HG02798 (cell line): Measurements from ENCODE around the gene ARL6IP1.
A peak's percentile ranks its signal among the peaks of the same experiment; 100 is the strongest.
"Not testable (repeated sequence)": the region's sequence is repeated elsewhere in the genome, so short reads cannot be mapped to it uniquely, and the experiment has no call there.

ENCODE experiments used
- ATAC-seq: cut with Tn5 transposase; IDR thresholded peaks from one replicate; pipeline ENCODE4 v1.9.1; 2021; ENCODE audit warnings: mild to moderate bottlenecking; ENCODE audit not compliant: unreplicated experiment, poor library complexity

ARL6IP1 gene

DNA sequence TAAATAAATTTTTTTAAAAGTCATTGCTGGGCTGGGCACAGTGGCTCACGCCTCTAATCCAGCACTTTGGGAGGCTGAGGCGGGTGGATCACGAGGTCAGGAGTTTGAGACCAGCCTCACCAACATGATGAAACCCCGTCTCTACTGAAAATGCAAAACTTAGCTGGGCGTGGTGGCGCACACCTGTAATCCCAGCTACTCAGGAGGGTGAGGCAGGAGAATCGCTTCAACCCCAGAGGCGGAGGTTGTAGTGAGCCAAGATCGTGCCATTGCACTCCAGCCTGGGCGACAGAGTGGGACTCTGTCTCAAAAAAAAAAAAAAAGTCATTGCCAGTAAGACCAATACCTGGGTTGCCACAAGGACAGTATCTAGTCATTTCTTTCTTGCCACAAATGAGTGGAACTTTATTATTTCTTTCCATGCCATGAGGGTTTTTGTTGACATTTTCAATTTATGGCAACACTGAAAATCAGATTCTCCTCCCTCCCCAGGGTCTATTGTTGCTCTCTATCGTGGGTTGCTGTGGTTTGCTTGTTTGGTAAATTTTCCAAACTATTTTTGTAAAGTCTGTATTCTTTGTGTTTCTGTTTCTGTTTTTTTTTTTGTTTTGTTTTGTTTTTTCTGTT is 30.9 kb downstream of the ARL6IP1 start:
- ATAC-seq = not testable (repeated sequence)

DNA sequence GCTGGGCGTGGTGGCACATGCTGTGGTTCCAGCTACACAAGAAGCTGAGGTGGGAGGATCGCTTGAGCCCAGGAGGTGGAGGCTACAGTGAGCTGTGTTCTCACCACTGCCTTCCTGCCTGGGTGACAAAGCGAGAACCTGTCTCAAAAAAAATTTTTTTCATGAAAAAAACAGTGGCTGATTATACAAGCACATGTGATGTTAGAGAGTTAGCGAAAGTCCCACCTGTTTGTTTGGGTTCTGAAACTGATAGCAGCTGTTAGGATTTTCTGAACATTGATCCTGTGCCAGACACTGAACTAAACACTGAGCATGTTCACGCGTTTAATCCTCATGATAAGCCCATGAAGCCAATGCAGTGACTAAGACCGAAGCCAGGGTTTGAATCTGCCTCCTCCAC is 34.1 kb downstream of the ARL6IP1 start:
- ATAC-seq = peak; percentile 77

DNA sequence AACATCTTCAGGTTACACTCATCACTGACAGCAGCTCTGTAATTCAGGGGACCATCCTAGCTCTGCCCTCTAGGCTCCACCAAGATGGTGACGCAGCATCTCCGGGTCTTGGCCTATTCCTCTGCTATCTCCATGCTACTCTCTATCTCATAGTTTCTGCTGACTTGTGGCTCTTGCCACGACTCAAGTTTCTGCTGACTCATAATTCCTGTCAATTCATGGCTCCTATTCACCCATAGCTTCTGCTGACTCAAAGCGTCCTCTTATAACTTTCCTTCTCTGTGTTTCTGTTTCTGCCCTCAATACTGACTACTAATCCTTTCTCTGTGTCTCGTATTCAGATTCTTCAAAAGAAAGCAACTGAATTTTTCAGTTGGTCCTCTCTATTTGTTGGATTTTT is 38.6 kb downstream of the ARL6IP1 start:
- ATAC-seq = peak; percentile 54

DNA sequence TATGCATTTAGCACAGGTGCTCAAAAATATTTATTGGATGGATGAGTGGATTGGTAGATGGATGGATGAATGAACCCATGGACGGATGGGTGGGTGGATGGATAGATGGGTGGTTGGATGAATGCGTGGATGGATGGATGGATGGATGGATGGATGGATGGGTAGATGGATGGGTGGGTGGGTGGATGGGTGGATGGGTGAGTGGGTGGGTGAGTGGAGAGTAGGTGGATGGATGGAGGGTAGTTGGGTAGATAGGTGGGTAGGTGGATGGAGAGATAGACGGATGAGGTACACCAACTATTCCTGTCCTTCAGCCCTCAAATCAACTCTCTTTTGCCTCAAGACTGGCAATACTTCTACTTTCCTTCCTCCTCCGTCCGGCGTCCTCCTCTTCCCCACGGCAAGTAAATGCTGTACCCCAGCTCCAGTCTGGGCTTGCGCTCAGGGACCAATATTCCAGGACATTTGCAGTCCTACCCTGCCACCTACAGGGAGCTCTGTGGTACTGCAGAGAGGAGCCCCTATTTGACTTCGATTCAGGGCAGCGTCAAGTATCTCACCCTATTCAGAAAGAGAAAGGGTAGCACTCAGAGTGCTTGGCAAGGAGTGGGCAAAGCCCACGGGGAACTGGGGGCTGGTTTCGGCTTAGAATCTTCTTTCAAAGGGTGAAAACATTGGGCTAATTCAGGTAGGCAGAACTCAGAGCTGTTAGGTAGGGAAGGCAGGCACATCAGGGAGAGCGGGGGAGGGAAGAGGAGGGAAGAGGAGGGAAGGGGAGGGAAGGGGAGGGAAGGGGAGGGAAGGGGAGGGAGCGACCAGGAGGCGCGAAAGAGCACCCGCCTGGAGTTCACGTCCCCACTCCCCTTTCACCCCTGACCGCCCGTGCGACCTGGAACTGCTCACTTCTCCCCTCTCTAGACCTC is 41.5 kb downstream of the ARL6IP1 start:
- ATAC-seq = peak; percentile 71

DNA sequence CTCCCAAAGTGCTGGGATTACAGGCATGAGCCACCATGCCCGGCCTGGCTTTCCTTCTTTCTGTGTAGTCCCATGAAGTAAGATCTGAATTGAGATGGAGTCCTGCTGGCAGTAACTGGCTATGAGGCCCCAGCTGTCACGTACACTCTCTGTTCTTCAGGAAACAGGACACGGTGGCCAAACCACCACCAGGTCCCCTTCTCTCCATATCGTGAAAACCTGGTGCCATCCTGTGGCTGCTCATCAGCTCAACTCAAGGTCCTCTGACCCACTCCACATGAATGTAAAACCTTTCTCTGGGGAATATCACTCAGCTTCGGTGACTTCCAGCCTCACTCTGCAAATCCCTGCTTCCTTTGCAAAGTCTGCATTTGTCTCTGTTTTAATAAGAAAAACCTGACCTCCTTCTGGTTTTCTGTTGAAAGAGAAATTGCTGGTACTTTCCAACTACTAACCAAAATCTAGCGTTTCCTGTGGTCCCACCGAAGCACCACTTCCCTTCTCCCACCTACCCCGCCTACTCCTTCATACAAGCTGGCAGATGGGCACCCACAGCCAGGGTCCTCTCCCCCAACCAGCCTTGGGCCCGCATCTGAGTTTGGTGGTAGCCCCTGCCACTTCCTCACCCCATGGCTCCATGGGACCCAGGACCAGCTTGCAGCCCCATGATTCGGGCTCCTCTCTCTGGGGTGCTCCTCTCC is 43.2 kb downstream of the ARL6IP1 start:
- peak; percentile 43 for ATAC-seq

DNA sequence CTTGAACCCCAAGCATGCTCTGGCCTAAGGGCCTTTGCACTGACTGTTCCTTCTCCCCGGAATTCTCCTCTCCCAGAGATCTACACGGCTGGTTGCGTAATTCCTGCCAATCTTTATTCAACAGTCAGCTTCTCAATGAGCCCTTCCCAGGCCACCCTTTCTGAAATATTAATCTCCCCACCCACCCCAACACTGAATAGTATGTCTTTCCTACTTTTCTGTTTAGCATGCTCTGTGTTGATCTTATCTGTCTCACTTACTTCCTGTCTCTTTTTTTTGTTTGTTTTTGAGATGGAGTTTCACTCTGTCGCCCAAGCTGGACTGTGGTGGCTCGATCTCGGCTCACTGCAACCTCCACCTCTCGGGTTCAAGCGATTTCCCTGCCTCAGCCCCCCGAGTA is 44.7 kb downstream of the ARL6IP1 start:
- not testable (repeated sequence) for ATAC-seq

DNA sequence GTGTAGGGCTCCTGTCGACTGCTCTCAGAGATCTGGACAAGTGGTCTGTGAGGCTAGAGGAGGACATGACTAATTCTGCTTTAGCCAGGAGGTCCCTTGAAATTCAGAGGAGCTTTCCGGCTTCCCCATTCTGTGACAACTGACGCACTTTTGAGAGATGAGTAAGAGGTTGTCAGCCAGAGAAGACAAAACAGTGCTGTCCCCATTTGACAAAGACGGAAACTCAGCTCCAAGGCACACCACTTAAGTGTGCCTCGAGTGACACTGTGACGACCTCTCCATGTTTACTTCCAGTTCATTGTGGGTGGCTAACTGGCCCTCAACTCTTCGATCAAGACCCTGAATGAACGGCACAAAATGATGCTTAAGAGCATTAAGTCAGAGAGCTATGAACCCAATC is 58.5 kb downstream of the ARL6IP1 start:
- ATAC-seq = not testable (repeated sequence)
